ENCODE results near the gene MGMT.

Gene MGMT

GRCh38 chr10:129697463-129698247 is 230.6 kb downstream of the MGMT start:
- no peak for DNase-seq

GRCh38 chr10:129699722-129700340 is 232.8 kb downstream of the MGMT start:
- DNase-seq: no peak

GRCh38 chr10:129702605-129703004 is 235.6 kb downstream of the MGMT start:
- no peak for DNase-seq

GRCh38 chr10:129703287-129704137 is 236.5 kb downstream of the MGMT start:
- no peak for DNase-seq

GRCh38 chr10:129704225-129704624 is 237.2 kb downstream of the MGMT start:
- no peak for DNase-seq

GRCh38 chr10:129704786-129705525 is 237.9 kb downstream of the MGMT start:
- no peak for DNase-seq

- no peak for DNase-seq
Observed at GRCh38 chr10:129705676-129706075, 238.6 kb downstream of the MGMT start.

GRCh38 chr10:129706081-129706480 is 239.0 kb downstream of the MGMT start:
- no peak for DNase-seq

GRCh38 chr10:129706523-129706922 is 239.5 kb downstream of the MGMT start:
- no peak for DNase-seq

- no peak for DNase-seq
Observed at GRCh38 chr10:129707406-129708388, 240.7 kb downstream of the MGMT start.

GRCh38 chr10:129709101-129709500 is 242.1 kb downstream of the MGMT start:
- no peak for DNase-seq

GRCh38 chr10:129709627-129710509 is 242.8 kb downstream of the MGMT start:
- DNase-seq: no peak

- no peak for DNase-seq
Observed at GRCh38 chr10:129710510-129710847, 243.4 kb downstream of the MGMT start.

- DNase-seq: no peak
Observed at GRCh38 chr10:129711291-129711690, 244.2 kb downstream of the MGMT start.

- no peak for DNase-seq
Observed at GRCh38 chr10:129712000-129712399, 245.0 kb downstream of the MGMT start.

- DNase-seq: no peak
Observed at GRCh38 chr10:129713659-129714265, 246.7 kb downstream of the MGMT start.

- DNase-seq: no peak
Observed at GRCh38 chr10:129715805-129716204, 248.8 kb downstream of the MGMT start.

- DNase-seq: no peak
Observed at GRCh38 chr10:129716211-129716681, 249.2 kb downstream of the MGMT start.

GRCh38 chr10:129716881-129717280 is 249.8 kb downstream of the MGMT start:
- DNase-seq: no peak

All from RPMI8226 (cell line).